GM21619 (cell line): ENCODE results near the gene RACK1.
"Not testable (repeated sequence)": the region's sequence is repeated elsewhere in the genome, so short reads cannot be mapped to it uniquely, and the experiment has no call there.

Source experiments
- ATAC-seq: cut with Tn5 transposase; IDR thresholded peaks from one replicate; pipeline ENCODE4 v1.9.1; 2021; ENCODE audit not compliant: unreplicated experiment

The RACK1 gene

GRCh38 chr5:181217111-181217802 lies 26.4 kb downstream of the RACK1 start:
- ATAC-seq, result peak; percentile 22

GRCh38 chr5:181215997-181216989 lies 27.4 kb downstream of the RACK1 start:
- no peak for ATAC-seq

- ATAC-seq, result not testable (repeated sequence)
Measured at GRCh38 chr5:181214249-181214648, 29.5 kb downstream of the RACK1 start.

- no peak for ATAC-seq
Measured at GRCh38 chr5:181212934-181213333, 30.8 kb downstream of the RACK1 start.

GRCh38 chr5:181212080-181212479 lies 31.6 kb downstream of the RACK1 start:
- no peak for ATAC-seq

GRCh38 chr5:181211208-181211607 lies 32.5 kb downstream of the RACK1 start:
- no peak for ATAC-seq

- ATAC-seq, result not testable (repeated sequence)
Measured at GRCh38 chr5:181210698-181211097, 33.0 kb downstream of the RACK1 start.

- ATAC-seq, result not testable (repeated sequence)
Measured at GRCh38 chr5:181210148-181210547, 33.6 kb downstream of the RACK1 start.

GRCh38 chr5:181209006-181209405 lies 34.7 kb downstream of the RACK1 start:
- not testable (repeated sequence) for ATAC-seq

GRCh38 chr5:181207960-181208253 lies 35.8 kb downstream of the RACK1 start:
- no peak for ATAC-seq

GRCh38 chr5:181207214-181207959 lies 36.3 kb downstream of the RACK1 start:
- peak; percentile 33 for ATAC-seq

GRCh38 chr5:181205761-181206649 lies 37.7 kb downstream of the RACK1 start:
- no peak for ATAC-seq

GRCh38 chr5:181204826-181205760 lies 38.6 kb downstream of the RACK1 start, which contains the start of gene TRIM7:
Gene TRIM7 (minus strand): TSS chr5:181205196. CDS start chr5:181205110, 86 bp downstream.
- ATAC-seq, result no peak

GRCh38 chr5:181204113-181204825 lies 39.4 kb downstream of the RACK1 start:
- ATAC-seq, result no peak

- ATAC-seq, result no peak
Measured at GRCh38 chr5:181203777-181204112, 40.0 kb downstream of the RACK1 start.

- ATAC-seq, result no peak
Measured at GRCh38 chr5:181203093-181203711, 40.5 kb downstream of the RACK1 start.

GRCh38 chr5:181200816-181201215 lies 42.9 kb downstream of the RACK1 start:
- ATAC-seq, result no peak
